Mononuclear cell (primary cell): ENCODE results near the gene LRP1B. TPM values are rescaled to one million over a fixed set of nuclear protein-coding genes. Genes with fewer than 3 reads are reported as not detected.

Experiments
- H3K27me3 ChIP-seq: 2 replicates; pipeline ENCODE4 v1.6.0; 2011; ENCODE audit warnings: low read length, control low read depth; ENCODE audit not compliant: insufficient read depth
- H3K4me1 ChIP-seq: 2 replicates; pipeline ENCODE4 v1.5.1; 2011; ENCODE audit warnings: mild to moderate bottlenecking, low read length, control low read depth; ENCODE audit not compliant: insufficient read depth
- H3K4me3 ChIP-seq: 2 replicates; pipeline ENCODE4 v1.5.1; 2011; ENCODE audit warnings: mild to moderate bottlenecking, low read length, moderate library complexity
- H3K9me3 ChIP-seq: 2 replicates; pipeline ENCODE4 v1.5.1; 2011; ENCODE audit warnings: low read depth, mild to moderate bottlenecking, control low read depth, low read length
- total RNA-seq: library from RNA; depleted of rRNA; stranded (reverse); fragments of >200 nt; gene quantifications from one replicate; pipeline ENCODE4 v1.2.3, GENCODE V29; 2012

LRP1B gene
- total RNA-seq, 1 donor, result under 0.01 TPM

DNA sequence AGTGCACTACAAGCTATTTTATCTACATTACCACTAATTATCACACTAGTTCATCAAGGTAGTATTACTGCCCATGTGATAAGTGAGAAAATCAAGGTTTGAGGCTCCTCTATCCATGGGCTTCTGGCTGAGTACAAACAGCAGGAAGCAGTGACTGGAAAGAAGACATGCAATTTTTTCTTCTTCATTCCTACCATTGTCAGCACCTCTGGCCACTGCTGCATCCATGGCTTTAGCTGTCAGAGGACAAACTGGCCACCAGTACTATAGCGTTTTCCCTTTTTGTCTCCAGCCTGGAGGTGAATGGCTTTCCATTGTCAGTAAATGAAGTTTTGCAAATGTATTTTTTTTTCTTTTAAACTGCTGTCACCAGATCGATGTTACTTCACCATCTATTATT, 674.9 kb downstream of the LRP1B start:
- Histone ChIP-seq H3K27me3 (no peaks in the 10 kb centered on the region), H3K4me3 (no peak overlapping the region), H3K4me1 (no peaks in the 10 kb centered on the region), H3K9me3 (no peaks in the 10 kb centered on the region)

DNA sequence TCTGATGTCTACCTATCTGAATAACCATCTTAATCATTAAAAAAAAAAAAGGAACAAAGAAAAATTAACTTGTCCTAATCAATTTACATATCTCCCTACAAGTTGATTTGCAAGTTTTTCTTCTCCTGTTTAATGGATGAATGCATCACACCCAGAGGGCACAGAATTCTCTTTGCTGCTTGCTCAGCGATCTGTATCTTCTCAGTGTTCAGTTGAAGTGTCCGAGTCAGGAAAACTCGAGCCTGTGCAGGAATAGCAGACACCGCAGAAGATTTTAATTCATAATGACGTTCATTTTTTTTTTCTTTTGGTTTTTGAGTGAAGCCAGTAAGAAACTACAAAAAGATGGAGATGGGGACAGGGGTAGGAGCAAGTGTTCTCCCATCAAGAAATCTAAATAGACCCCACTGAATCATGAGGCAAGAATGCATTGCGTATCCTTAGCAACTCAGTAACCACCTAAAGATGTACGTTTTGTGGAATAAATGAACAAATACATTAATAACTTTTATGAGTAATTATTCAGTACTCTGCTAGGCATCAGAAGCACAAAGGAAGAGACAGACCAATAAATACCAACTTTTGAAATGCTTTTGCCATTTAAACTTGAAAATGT, 675.5 kb downstream of the LRP1B start:
- no peaks in the 10 kb centered on the region for H3K27me3 ChIP-seq
- H3K4me3 ChIP-seq, result no peak overlapping the region
- no peaks in the 10 kb centered on the region for H3K4me1 ChIP-seq
- H3K9me3 ChIP-seq, result no peaks in the 10 kb centered on the region

DNA sequence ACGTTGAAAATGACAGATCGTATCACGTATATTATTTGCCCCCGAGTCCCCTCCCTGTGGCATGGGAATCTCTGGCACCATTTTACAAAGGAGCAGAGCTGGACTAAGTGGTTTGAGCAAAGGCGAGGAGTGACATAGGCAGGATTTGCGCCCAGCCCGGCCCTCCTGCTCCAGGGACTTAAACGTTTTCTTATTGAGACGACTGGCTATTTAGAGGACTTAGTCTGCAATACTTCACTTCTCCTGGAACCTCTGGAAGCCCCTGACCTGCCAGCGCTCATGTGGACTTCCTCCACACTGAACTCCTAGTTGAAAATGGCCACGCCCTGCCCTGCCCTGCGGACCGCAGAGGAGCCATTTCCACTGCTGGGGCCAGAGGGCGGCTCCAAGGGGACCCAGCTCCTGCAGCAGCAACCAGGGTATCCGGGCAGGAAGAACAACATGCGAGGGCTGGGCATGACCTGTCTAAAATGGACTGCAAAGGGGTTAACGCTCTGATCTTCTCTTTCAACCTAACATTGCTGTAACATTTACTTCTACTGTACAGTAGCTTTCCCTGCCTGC, 690.7 kb downstream of the LRP1B start:
- Histone ChIP-seq H3K9me3 (no peaks in the 10 kb centered on the region), H3K4me1 (no peaks in the 10 kb centered on the region)

DNA sequence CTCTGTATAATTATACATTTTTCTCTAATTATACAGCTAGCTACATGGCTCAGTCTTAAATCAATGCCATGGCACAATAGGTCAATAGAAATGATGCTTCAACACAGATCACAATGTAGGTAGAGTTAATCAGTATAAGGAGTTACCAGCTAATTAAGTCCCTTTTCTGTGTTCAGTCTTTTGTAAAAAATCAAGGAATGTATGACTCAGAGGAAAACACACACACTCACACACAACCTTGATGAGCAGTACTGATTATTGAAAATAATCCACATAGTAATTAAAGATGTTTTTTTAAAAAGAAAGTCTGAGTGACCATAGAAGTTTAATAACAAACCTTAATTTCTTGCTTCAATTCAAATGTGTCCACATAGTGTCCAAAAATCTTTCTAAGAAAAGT, 691.3 kb downstream of the LRP1B start:
- Histone ChIP-seq H3K27me3 (no peaks in the 10 kb centered on the region), H3K4me3 (no peak overlapping the region), H3K4me1 (no peaks in the 10 kb centered on the region), H3K9me3 (no peaks in the 10 kb centered on the region)

More for the DNA sequence above, 690.7 kb downstream of the LRP1B start:
- no peaks in the 10 kb centered on the region for H3K27me3 ChIP-seq
- no peak overlapping the region for H3K4me3 ChIP-seq

DNA sequence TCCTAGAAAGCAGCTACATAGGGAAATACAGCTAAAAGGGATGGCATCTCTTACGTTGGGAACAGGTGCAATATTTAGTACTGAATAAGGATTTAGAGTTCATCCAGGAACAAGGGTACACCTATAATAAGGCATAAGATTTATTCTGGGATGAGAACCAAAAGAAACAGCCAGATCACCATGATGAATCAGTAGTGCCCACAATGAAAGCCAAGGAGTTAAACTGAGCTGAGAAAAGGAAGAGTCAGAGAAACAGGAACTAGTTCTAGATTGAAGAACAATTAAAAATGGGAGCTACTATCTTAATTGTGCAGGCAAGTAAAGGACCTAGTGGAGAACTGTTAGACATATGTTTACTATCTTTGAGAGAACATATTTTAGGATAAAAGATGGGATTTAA, 692.3 kb downstream of the LRP1B start:
- Histone ChIP-seq H3K4me1 (no peaks in the 10 kb centered on the region), H3K9me3 (no peaks in the 10 kb centered on the region), H3K27me3 (no peaks in the 10 kb centered on the region), H3K4me3 (no peak overlapping the region)

DNA sequence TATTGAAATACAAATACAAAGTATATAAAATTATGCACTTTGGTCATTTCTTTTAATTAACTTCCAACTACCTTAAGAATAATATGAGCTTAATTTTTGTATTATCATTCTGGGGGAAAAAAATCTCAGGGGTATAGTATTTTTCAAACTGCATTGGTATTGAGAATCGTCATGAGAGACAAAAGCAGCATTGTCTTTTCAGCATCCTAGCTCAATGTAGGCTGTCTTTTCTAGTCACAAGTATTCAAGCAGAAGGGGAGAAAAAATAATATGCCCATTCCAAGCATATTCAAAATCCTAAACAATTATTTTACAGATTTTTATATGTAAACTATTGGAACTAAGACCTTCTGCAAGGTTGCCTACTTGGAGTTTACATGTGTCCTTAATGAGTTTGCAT, 693.3 kb downstream of the LRP1B start:
- H3K9me3 ChIP-seq, result peaks cover 5% of the 10 kb centered on the region
- no peaks in the 10 kb centered on the region for H3K4me1 ChIP-seq

DNA sequence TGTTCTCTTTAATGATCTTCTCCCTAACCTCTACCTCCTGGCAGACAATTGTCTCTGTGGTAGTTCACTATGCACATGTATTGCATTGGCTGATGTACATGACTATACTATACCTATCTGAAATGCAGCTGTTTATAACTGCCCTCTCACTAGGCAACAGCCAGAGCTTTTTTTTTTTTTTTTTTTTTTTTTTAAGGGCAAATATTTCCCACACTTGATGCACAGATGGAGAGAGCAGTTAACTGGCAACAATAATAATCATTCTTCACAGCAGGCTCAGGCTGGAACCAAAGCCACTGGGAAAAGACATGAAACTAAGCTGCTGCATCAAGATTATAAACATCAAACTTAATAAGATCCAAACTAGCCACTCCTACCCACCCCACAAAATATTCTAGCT, 707.7 kb downstream of the LRP1B start:
- no peaks in the 10 kb centered on the region for H3K27me3 ChIP-seq
- H3K4me1 ChIP-seq, result no peaks in the 10 kb centered on the region
- H3K9me3 ChIP-seq, result no peaks in the 10 kb centered on the region
- H3K4me3 ChIP-seq, result no peak overlapping the region

More for the DNA sequence above, 693.3 kb downstream of the LRP1B start:
- no peak overlapping the region for H3K4me3 ChIP-seq
- no peaks in the 10 kb centered on the region for H3K27me3 ChIP-seq

DNA sequence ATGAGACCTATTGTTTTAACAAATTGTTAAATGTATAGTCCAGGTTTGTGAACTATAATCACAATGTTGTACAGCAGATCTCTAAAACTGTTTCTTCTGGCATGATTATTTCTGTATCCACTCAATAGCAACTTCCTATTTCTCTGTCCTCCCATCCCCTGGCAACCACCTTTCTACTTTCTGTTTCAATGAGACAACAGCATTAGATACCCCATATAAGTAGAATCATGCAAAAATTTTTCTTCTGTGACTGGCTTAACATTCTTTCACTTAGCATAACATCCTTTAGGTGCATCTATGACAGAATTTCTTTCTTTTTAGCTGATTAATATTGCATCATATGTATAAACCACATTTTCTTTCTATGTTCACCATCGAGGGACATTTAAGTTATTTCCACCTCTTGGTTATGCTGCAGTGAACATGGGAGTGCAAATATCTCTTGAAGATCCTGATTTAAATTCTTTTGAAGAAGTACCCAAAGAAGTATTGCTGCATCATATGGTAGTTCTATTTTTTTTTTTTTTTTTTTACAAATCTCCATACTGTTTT, 713.5 kb downstream of the LRP1B start:
- Histone ChIP-seq H3K4me1 (no peaks in the 10 kb centered on the region), H3K4me3 (no peak overlapping the region), H3K9me3 (no peaks in the 10 kb centered on the region), H3K27me3 (no peaks in the 10 kb centered on the region)

DNA sequence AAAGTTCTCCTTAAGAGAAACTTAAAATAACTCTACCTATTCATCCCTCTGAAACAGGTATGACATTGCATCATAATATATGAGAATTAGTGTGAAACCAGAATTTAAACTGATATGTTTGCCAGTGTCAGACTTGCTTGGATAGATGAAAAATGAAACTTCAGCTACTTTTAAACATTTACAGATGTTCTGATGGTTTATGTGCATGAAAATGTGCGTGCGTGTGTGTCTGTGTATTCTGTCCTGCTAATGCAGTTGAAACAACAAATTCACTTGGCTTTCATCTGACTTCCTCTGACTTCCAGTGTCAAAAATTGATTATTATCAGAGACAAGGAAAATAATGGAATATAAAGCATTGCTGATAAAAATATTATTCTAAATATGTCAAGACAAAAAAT, 719.4 kb downstream of the LRP1B start:
- H3K4me3 ChIP-seq, result no peak overlapping the region
- H3K9me3 ChIP-seq, result no peaks in the 10 kb centered on the region
- no peaks in the 10 kb centered on the region for H3K27me3 ChIP-seq
- H3K4me1 ChIP-seq, result no peaks in the 10 kb centered on the region

DNA sequence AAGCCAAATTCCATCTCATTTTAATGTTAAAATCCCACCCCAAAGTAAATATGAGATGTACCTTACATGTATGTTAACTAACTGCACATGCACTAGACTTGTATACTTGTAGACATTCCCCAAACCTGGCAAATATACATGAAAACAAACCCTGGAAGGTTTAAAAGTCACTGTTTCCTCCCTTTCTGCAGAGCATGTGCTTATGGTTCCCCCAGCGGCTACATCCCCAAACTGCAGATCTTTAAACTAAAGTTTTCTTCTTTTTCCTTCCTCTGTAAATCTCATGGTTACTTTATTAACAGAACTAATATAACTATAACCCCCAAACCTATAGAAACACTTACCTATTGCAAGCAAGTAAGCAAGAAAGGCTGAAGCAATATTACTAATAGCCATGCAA, 731.5 kb downstream of the LRP1B start:
- Histone ChIP-seq H3K27me3 (no peaks in the 10 kb centered on the region), H3K4me1 (no peaks in the 10 kb centered on the region), H3K4me3 (no peak overlapping the region), H3K9me3 (no peaks in the 10 kb centered on the region)

DNA sequence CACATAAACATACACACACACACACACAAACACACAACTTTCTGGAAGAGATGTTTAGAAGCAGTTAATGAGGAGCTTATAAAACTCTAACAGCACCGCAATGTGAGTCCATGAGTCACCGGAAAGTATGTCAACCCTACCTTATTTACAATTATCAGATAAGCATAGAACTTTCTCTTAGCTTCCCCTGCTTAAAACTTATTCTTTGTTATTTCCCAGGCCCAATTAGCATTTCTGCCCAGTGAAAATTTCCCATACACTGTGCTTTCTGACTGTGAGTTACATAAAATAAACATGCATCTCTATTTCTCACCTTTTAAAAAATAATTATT, 737.6 kb downstream of the LRP1B start:
- Histone ChIP-seq H3K4me3 (no peak overlapping the region), H3K4me1 (no peaks in the 10 kb centered on the region), H3K27me3 (no peaks in the 10 kb centered on the region), H3K9me3 (no peaks in the 10 kb centered on the region)

DNA sequence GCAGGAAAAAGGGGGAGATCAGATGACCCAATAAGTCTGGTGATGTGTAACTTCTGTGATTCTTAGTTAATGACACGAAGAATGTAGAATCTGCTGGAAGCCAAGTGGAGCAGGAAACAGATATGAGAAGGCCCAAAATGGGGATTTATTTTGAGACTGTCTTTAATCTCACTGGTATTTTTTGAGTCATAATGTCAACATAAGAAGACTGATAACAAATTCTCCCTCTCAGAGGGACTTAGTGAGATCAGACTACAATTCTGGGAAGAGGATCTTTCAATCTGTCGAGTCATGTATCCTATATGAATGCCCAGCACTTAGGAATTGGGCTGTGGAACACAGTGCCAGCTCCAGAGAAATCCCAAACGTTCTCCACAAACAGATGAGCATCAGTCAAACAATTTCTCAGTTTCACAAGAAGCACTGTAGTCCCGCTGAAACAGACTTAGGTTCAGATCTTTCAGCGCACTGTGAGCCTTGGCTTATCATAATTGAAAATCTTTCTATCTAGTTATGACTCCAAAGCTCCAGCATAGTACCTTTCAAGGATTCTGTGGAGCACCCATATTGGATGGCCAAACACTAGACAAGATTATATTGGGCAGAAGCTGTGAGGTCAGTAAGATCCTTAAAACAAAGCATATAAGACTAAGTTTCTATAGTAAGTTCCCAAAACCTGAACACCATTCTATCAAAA, 738.2 kb downstream of the LRP1B start:
- no peaks in the 10 kb centered on the region for H3K27me3 ChIP-seq

DNA sequence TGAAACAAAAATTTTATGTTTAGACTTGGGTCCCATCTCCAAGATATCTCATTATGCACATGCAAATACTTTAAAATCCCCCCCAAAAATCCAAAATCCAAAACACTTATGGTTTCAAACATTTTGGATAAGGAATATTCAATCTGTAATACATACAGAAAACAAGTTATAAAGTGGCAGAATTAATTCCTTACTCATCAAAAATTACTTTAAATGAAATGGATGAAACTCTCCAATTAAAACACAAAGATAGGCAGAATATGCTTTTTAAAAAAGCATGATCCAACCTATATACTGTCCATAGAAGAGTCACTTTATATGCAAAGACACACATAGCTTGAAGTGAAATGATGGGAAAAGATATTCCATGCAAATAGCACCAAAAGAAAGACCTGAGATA, 744.6 kb downstream of the LRP1B start:
- H3K4me1 ChIP-seq, result no peaks in the 10 kb centered on the region
- H3K9me3 ChIP-seq, result no peaks in the 10 kb centered on the region
- no peak overlapping the region for H3K4me3 ChIP-seq
- no peaks in the 10 kb centered on the region for H3K27me3 ChIP-seq

More for the DNA sequence above, 738.2 kb downstream of the LRP1B start:
- Histone ChIP-seq H3K4me1 (no peaks in the 10 kb centered on the region), H3K9me3 (no peaks in the 10 kb centered on the region), H3K4me3 (no peak overlapping the region)

DNA sequence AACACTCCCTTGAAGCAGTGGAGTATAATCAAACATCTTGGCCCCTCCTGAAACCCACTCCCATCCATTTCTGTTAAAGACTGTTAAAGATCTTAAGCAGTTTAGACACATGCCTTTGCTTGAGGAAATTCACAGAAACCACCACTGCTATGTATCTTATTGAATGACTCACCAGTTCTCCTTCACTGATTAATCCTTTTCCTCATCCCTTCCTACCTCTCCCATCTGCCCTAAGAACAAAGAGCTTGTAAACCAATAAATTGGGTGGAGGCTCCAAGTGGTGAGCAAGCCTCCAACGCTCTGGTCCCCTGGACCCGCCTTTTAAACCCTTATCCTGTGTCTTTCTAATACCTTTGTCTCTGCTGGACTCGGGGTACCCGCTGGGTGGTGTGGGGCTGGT, 746.1 kb downstream of the LRP1B start:
- Histone ChIP-seq H3K4me3 (no peak overlapping the region), H3K27me3 (no peaks in the 10 kb centered on the region), H3K4me1 (no peaks in the 10 kb centered on the region), H3K9me3 (no peaks in the 10 kb centered on the region)

DNA sequence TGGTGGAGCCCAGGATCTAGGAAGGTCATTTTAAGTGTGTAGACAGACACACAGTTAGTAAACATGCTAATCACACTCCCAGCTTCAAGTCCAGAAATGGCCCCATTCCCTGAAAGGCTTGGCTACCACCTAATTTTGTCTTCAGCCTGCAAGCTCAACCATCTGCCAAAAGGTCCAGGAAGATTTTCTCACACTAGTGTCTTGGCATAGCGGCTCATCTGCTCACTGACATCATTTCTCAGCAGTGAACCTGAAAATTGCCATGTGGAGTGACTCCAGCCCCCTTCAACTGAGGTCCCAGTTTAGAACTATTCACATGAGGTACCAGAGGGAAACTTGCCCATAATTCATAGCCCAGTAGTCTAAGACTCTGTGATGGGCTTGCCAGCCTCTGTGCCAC, 748.9 kb downstream of the LRP1B start:
- H3K9me3 ChIP-seq, result peaks cover 4% of the 10 kb centered on the region
- no peaks in the 10 kb centered on the region for H3K27me3 ChIP-seq
- no peaks in the 10 kb centered on the region for H3K4me1 ChIP-seq
- H3K4me3 ChIP-seq, result no peak overlapping the region
